HepG2 (cell line): ENCODE measurements around the gene TMEM114. TPM values are rescaled to one million over a fixed set of nuclear protein-coding genes. Genes with fewer than 3 reads are reported as not detected.

Source experiments
- BCL6 ChIP-seq: IDR thresholded peaks from 2 replicates; pipeline ENCODE4 v1.6.1; 2016; ENCODE audit warnings: missing genetic modification reagents, missing compliant biosample characterization
- GFI1 ChIP-seq: sonication (generic); formaldehyde crosslinking; IDR thresholded peaks from 2 replicates; pipeline ENCODE4 v1.5.0; 2020; ENCODE audit warnings: missing genetic modification reagents, mild to moderate bottlenecking, borderline replicate concordance
- GTF3A ChIP-seq: sonication (generic); formaldehyde crosslinking; conservative IDR thresholded peaks from 2 replicates; pipeline ENCODE4 v1.4.0; 2020; ENCODE audit warnings: mild to moderate bottlenecking, missing genetic modification reagents
- GZF1 ChIP-seq: sonication (generic); formaldehyde crosslinking; IDR thresholded peaks from 2 replicates; pipeline ENCODE4 v1.5.1; 2020; ENCODE audit warnings: mild to moderate bottlenecking, missing genetic modification reagents
- HNF4A ChIP-seq: sonication (generic); formaldehyde crosslinking; IDR thresholded peaks from 2 replicates; pipeline ENCODE4 v1.4.0; 2020; ENCODE audit warnings: missing genetic modification reagents
- JUN ChIP-seq: sonication (generic); formaldehyde crosslinking; IDR thresholded peaks from 2 replicates; pipeline ENCODE4 v1.4.0; 2020; ENCODE audit warnings: mild to moderate bottlenecking, missing genetic modification reagents
- PITX1 ChIP-seq: sonication (generic); formaldehyde crosslinking; IDR thresholded peaks from 2 replicates; pipeline ENCODE4 v1.5.1; 2020; ENCODE audit warnings: mild to moderate bottlenecking, missing genetic modification reagents
- SALL1 ChIP-seq: sonication (generic); formaldehyde crosslinking; IDR thresholded peaks from 2 replicates; pipeline ENCODE4 v1.8.0; 2022; ENCODE audit warnings: mild to moderate bottlenecking, missing genetic modification reagents
- TBX2 ChIP-seq: sonication (generic); formaldehyde crosslinking; IDR thresholded peaks from 2 replicates; pipeline ENCODE4 v1.5.0; 2020; ENCODE audit warnings: missing genetic modification reagents, mild to moderate bottlenecking, borderline replicate concordance
- TCF12 ChIP-seq, 2 experiments: fragments of 450-650 bp in 1 of 2; sonication (generic) in 1 of 2; formaldehyde crosslinking in 1 of 2; IDR thresholded peaks; 2 replicates each; pipeline versions ENCODE4 v1.6.1 to v1.8.0; 2017 to 2022; ENCODE audit warnings: antibody characterized with exemption in 1 of 2, mild to moderate bottlenecking in 1 of 2, missing genetic modification reagents in 1 of 2, moderate library complexity in 1 of 2
- THAP7 ChIP-seq: sonication (generic); formaldehyde crosslinking; IDR thresholded peaks from 2 replicates; pipeline ENCODE4 v1.8.1; 2023; ENCODE audit warnings: mild to moderate bottlenecking, missing genetic modification reagents
- ZBTB3 ChIP-seq: sonication (generic); formaldehyde crosslinking; IDR thresholded peaks from 2 replicates; pipeline ENCODE4 v1.4.0; 2020; ENCODE audit warnings: low read depth, mild to moderate bottlenecking, moderate library complexity, missing genetic modification reagents, borderline replicate concordance
- ZNF121 ChIP-seq: sonication (generic); formaldehyde crosslinking; IDR thresholded peaks from 2 replicates; pipeline ENCODE4 v1.5.0; 2020; ENCODE audit warnings: mild to moderate bottlenecking, missing genetic modification reagents
- ZNF335 ChIP-seq: sonication (generic); formaldehyde crosslinking; IDR thresholded peaks from 2 replicates; pipeline ENCODE4 v1.4.0; 2020; ENCODE audit warnings: missing genetic modification reagents
- ZNF503 ChIP-seq: sonication (generic); formaldehyde crosslinking; IDR thresholded peaks from 2 replicates; pipeline ENCODE4 v1.4.0; 2020; ENCODE audit warnings: missing genetic modification reagents
- ZNF816 ChIP-seq: sonication (generic); formaldehyde crosslinking; IDR thresholded peaks from 2 replicates; pipeline ENCODE4 v1.8.0; 2022; ENCODE audit warnings: missing genetic modification reagents, mild to moderate bottlenecking, borderline replicate concordance
- polyA plus RNA-seq, 8 experiments: library from polyadenylated mRNA; depleted of rRNA in 3 of 8; stranded (reverse) in 7 of 8; unstranded in 1 of 8; fragments of >200 nt; fragmentation: Illumina TruSeq in 4 of 8; extraction: Trizol in 4 of 8; gene quantifications; 2 replicates each; pipeline versions ENCODE4 v1.2.1 to v1.2.3, GENCODE V29; 2011 to 2016; ENCODE audit warnings: low read depth in 4 of 8, missing spikeins in 1 of 8, mixed read lengths in 1 of 8; ENCODE audit not compliant: insufficient read depth in 1 of 8
- total RNA-seq, 5 experiments: library from RNA; depleted of rRNA; stranded (reverse); fragments of >200 nt; fragmentation: Illumina TruSeq; extraction: Trizol; gene quantifications; 2 replicates each; pipeline ENCODE4 v1.2.3, GENCODE V29; 2016; ENCODE audit warnings: low read depth in 1 of 5

The TMEM114 gene
- total and polyA plus RNA-seq, 2 of the 13 experiments (the other 11 are each of a cell fraction or from before 2014, with no cell fraction given) = not detected

DNA sequence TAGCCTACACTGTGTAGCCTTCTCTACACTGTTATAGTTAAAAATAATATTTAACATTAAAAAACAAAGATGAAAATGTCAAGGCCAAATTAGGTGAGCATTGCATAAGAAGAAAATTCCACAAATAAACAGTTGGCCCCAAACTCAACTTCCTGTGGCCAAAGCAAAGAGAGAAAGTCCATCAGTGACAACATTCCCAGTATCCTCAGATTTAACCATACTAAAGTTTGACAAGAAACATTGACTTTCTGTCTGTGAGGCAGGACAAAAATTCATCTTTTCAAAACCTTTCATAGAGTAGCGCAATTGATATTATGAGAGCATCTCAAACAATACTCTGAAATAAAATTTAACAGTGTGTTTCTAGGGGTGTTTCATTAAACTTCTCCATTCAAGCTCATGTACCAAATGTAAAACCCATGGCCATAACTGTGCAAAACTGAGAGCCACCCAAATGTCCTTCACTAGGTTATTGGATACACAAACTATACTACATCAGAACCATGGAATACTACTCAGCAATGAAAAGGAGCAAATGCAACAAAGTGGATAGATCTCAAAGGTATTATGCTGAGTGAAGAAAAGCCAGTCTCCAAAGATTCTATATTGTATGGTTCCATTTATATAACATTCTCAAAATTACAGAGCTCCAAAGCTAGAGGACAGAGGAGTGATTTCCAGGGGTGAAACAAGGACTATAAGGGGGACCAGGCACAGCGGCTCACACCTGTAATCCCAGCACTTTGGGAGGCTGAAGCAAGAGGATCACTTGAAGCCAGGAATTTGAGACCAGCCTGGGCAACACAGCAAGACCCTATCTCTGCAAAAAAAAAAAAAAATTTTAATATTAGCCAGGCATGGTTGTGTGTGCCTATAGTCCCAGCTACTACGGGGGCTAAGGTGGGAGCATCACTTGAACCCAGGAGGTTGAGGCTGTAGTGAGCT, 38.7 kb downstream of the TMEM114 start (continued):
- TF ChIP-seq ZBTB3 (CRISPR knock-in tag) = peak; percentile 75; the same call in 1 of the 2 replicates
- TF ChIP-seq ZNF121 (CRISPR knock-in tag) = peak; percentile 98
- TF ChIP-seq BCL6 = peak; percentile 68
- TF ChIP-seq ZNF503 (CRISPR knock-in tag) = peak; percentile 92
- TF ChIP-seq JUN = no peak
- peak; percentile 48; the same call in 1 of the 2 replicates for TF ChIP-seq SALL1 (CRISPR knock-in tag)
- no peak for TF ChIP-seq GTF3A (CRISPR knock-in tag)
- peak; percentile 93 for TF ChIP-seq ZNF816
- no peak for TF ChIP-seq GZF1 (CRISPR knock-in tag)
- no peak for TF ChIP-seq TBX2 (CRISPR knock-in tag)
- TF ChIP-seq HNF4A (CRISPR knock-in tag) = peak; percentile 93
- no peak for TF ChIP-seq ZNF335
- TF ChIP-seq PITX1 = peak; percentile 57
- no peak for TF ChIP-seq TCF12 (IDR thresholded peaks at IDR 0.05)
- TF ChIP-seq TCF12 (CRISPR knock-in tag; IDR thresholded peaks at IDR 0.05) = no peak
- no peak for TF ChIP-seq THAP7 (CRISPR knock-in tag)
- peak; percentile 48; the same call in 1 of the 2 replicates for TF ChIP-seq GFI1 (CRISPR knock-in tag)
- TF ChIP-seq, all 625 proteins: peak for 132
